NCI-H1694 (cell line): Measurements from ENCODE around the gene PSMG3.

ENCODE experiments used
- DNase-seq: peaks from one replicate; lab custom pipeline; 2025; lab: John Stamatoyannopoulos, UW

PSMG3 gene

GRCh38 chr7:1579481-1580421 lies 9.9 kb upstream of the PSMG3 start:
- peak; percentile 67 for DNase-seq

GRCh38 chr7:1578513-1578912 lies 8.7 kb upstream of the PSMG3 start:
- DNase-seq: no peak

GRCh38 chr7:1576521-1577253 lies 6.9 kb upstream of the PSMG3 start:
- DNase-seq: no peak

- no peak for DNase-seq
These were observed 6.0 kb upstream of the PSMG3 start for GRCh38 chr7:1575809-1576208.

GRCh38 chr7:1572111-1572822 lies 2.4 kb upstream of the PSMG3 start:
- no peak for DNase-seq

GRCh38 chr7:1569440-1569832 lies 396 bp downstream of the PSMG3 start:
- DNase-seq: no peak

- no peak for DNase-seq
These were observed 816 bp downstream of the PSMG3 start for GRCh38 chr7:1569016-1569415.

GRCh38 chr7:1567896-1568510 lies 1.8 kb downstream of the PSMG3 start:
- no peak for DNase-seq

- no peak for DNase-seq
These were observed 2.6 kb downstream of the PSMG3 start for GRCh38 chr7:1567049-1567771.

- DNase-seq: no peak
These were observed 3.2 kb downstream of the PSMG3 start for GRCh38 chr7:1566687-1567048.

GRCh38 chr7:1564603-1565022 lies 5.2 kb downstream of the PSMG3 start:
- no peak for DNase-seq

GRCh38 chr7:1563981-1564602 lies 5.7 kb downstream of the PSMG3 start:
- no peak for DNase-seq

GRCh38 chr7:1562597-1563051 lies 7.2 kb downstream of the PSMG3 start:
- DNase-seq: peak; percentile 93

- peak; percentile 29 for DNase-seq
These were observed 7.7 kb downstream of the PSMG3 start for GRCh38 chr7:1562116-1562515.

GRCh38 chr7:1561036-1561940 lies 8.5 kb downstream of the PSMG3 start:
- DNase-seq: no peak

- no peak for DNase-seq
These were observed 9.2 kb downstream of the PSMG3 start for GRCh38 chr7:1560620-1561031.

GRCh38 chr7:1559626-1560590 lies 9.9 kb downstream of the PSMG3 start:
- no peak for DNase-seq

GRCh38 chr7:1558841-1559625 lies 10.8 kb downstream of the PSMG3 start:
- DNase-seq: no peak
